Lower leg skin (tissue), 4 donors: ENCODE results near the gene USP7. TPM values are rescaled to one million over a fixed set of nuclear protein-coding genes. Genes with fewer than 3 reads are reported as not detected.
A peak's percentile ranks its signal among the peaks of the same experiment; 100 is the strongest.

Experiments
- DNase-seq, 2 donors: peaks; one replicate each; pipeline ENCODE4 v3.0.0-alpha.2; 2019; ENCODE audit warnings: low spot score in 2 of 2
- H3K4me3 ChIP-seq: fragments of 200-600 bp; sonication (generic); 2 replicates; pipeline ENCODE4 v1.5.1; 2017; ENCODE audit warnings: mild to moderate bottlenecking, low read depth; ENCODE audit not compliant: poor library complexity, severe bottlenecking
- POLR2A ChIP-seq, 2 donors: fragments of 450-650 bp; IDR thresholded peaks; one replicate each; pipeline ENCODE4 v1.6.1; 2016 to 2017; ENCODE audit warnings: antibody characterized with exemption in 2 of 2, mild to moderate bottlenecking in 1 of 2, moderate library complexity in 1 of 2
- WGBS, 2 donors: methylation state at CpG; one replicate each; pipeline ENCODE4 v1.1.5; 2018; 5-methylcytosine and 5-hydroxymethylcytosine counted together
- intact Hi-C: fragments of 100-400 bp; cut with DNase I; formaldehyde crosslinking; loops from one replicate; pipeline ENCODE4 v1.15.0; 2023; ENCODE audit warnings: low total_unique reads
- total RNA-seq, 4 donors: library from RNA; depleted of rRNA; stranded (reverse); fragments of >200 nt; gene quantifications; one replicate each; pipeline ENCODE4 v1.1.0, GENCODE V29; 2016
- TF ChIP-seq, protein P1 (sequence below), 3 donors: fragments of 450-650 bp; IDR thresholded peaks; one replicate each; pipeline ENCODE4 v1.5.1; 2016; ENCODE audit warnings: antibody characterized with exemption in 3 of 3, mild to moderate bottlenecking in 3 of 3, moderate library complexity in 2 of 3

The USP7 gene
- total RNA-seq, 4 donors from 2014 or later: 80.3 to 105 (median 91.8) TPM

DNA sequence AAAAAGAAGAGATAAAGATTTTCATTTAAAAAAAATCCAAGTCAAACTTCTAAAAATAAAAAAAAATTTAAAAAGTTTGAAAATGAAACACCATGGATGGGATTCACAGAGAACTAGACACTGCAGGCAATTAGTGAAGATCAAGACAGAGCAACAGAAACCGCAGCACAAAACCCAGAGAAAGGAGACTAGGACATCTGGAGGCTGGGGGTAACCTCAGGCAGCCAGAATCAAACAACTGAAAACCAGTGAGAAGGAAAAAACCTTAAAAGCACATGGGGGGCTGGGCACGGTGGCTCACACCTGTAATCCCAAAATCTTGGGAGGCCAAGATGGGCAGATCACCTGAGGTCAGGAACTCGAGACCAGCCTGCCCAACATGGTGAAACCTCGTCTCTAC is 50.9 kb downstream of the USP7 start:
- 86 to 91% methylated on average over 4 of the region's 4 CpGs for WGBS, 2 donors
- intact Hi-C loops: no loop called here

DNA sequence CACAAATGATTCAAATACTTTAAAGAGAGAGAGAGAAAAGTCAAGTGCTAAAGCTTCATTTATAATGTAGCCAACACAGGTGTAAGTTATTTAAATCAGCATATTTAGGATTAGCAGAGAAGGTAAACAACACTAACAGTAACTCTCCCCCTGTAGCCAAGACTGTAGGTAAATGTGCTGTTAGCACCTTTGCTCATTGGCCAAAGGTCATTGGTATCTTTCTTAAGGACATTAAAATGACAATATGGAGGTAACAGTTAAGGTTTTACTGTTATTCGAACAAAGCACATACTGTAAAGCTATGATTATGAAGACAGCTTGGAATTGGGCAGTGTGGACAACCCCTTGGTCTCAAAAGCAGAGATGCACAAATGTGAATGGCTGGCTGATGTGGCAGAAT is 52.9 kb downstream of the USP7 start:
- H3K4me3 ChIP-seq: no peak overlapping the region
- intact Hi-C loops: no loop called here
- TF ChIP-seq, protein P1, sequence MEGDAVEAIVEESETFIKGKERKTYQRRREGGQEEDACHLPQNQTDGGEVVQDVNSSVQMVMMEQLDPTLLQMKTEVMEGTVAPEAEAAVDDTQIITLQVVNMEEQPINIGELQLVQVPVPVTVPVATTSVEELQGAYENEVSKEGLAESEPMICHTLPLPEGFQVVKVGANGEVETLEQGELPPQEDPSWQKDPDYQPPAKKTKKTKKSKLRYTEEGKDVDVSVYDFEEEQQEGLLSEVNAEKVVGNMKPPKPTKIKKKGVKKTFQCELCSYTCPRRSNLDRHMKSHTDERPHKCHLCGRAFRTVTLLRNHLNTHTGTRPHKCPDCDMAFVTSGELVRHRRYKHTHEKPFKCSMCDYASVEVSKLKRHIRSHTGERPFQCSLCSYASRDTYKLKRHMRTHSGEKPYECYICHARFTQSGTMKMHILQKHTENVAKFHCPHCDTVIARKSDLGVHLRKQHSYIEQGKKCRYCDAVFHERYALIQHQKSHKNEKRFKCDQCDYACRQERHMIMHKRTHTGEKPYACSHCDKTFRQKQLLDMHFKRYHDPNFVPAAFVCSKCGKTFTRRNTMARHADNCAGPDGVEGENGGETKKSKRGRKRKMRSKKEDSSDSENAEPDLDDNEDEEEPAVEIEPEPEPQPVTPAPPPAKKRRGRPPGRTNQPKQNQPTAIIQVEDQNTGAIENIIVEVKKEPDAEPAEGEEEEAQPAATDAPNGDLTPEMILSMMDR (IDR thresholded peaks at IDR 0.05): no peak
- no peak for TF ChIP-seq POLR2A (IDR thresholded peaks at IDR 0.05)
- 88 to 91% methylated on average over 1 of the region's 1 CpG for WGBS, 2 donors
- DNase-seq: no peak

More for the DNA sequence above, 50.9 kb downstream of the USP7 start:
- TF ChIP-seq POLR2A (IDR thresholded peaks at IDR 0.05): no peak
- TF ChIP-seq, protein P1 (IDR thresholded peaks at IDR 0.05): no peak
- DNase-seq: peak in 1 of 2 donors; percentile 42
- no peak overlapping the region for H3K4me3 ChIP-seq

GRCh38 chr16:8908810-8909468 is 54.8 kb downstream of the USP7 start:
- WGBS, 2 donors: 82 to 83% methylated on average over 8 of the region's 8 CpGs
- DNase-seq: peak in 1 of 2 donors; percentile 66
- intact Hi-C loops: no loop called here

GRCh38 chr16:8907096-8907495 is 56.6 kb downstream of the USP7 start:
- WGBS, 2 donors: 74 to 85% methylated on average over 4 of the region's 4 CpGs
- peak in 1 of 2 donors; percentile 20 for DNase-seq
- TF ChIP-seq, protein P1 (IDR thresholded peaks at IDR 0.05): no peak
- TF ChIP-seq POLR2A (IDR thresholded peaks at IDR 0.05): no peak
- H3K4me3 ChIP-seq: no peak overlapping the region
- intact Hi-C loops: no loop called here

More at GRCh38 chr16:8908810-8909468, 54.8 kb downstream of the USP7 start:
- no peak for TF ChIP-seq POLR2A (IDR thresholded peaks at IDR 0.05)
- TF ChIP-seq, protein P1 (IDR thresholded peaks at IDR 0.05): no peak
- no peak overlapping the region for H3K4me3 ChIP-seq

DNA sequence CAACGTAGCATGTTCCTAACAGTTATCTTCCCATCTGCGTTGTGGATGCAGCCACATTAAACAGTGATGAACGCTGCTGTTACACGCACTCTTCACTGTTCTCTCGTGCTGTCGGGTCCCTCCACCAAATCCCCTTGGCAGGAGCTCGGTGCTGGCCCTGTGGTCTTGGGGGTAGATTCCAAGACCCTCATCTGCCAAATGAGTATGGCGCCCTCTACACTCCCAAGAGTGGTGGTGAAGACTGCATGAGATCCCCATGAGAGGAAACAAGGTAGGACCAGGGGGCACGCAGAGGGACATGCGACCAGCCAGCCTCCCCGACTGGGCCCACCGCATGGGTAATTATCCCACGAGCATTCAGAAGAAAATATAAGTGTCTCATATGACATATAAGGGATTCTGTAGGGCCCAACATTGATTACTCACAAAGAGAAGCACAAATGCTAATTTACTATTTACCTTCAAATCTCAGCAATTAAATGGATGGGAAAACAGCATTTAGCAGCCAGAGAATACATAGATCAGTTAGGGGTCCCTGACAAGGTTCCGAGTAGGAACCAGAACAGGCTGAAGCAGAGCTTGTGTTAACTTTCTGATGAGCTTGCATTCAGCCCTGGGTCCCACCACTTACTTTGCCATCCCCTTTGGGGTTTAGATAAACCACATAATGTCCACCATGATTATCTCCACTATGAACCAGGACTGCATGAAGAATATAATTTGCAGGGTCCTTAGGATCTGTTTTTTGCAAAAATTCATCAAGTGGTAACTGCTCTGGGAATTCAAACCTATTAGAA is 57.7 kb downstream of the USP7 start:
- TF ChIP-seq POLR2A (IDR thresholded peaks at IDR 0.05): no peak
- TF ChIP-seq, protein P1 (IDR thresholded peaks at IDR 0.05): no peak
- peak in 1 of 2 donors; percentile 23 for DNase-seq
- intact Hi-C loops: no loop called here
- no peak overlapping the region for H3K4me3 ChIP-seq
- WGBS, 2 donors: 86% methylated on average over 14 of the region's 14 CpGs
